Testis (tissue), 2 donors: ENCODE data around the gene DNAJC24.

Experiments used
- POLR2A ChIP-seq: fragments of 450-650 bp; IDR thresholded peaks from one replicate; pipeline ENCODE4 v1.6.1; 2017; ENCODE audit warnings: antibody characterized with exemption, mild to moderate bottlenecking, moderate library complexity
- TF ChIP-seq, protein P1 (sequence below), 3 experiments: fragments of 450-650 bp in 2 of 3; fragments of 200-600 bp in 1 of 3; sonication (generic) in 1 of 3; IDR thresholded peaks; one replicate each; pipeline ENCODE4 v1.5.1; 2016 to 2019; ENCODE audit warnings: antibody characterized with exemption in 3 of 3, mild to moderate bottlenecking in 2 of 3, moderate library complexity in 1 of 3

- no peak for TF ChIP-seq POLR2A
- TF ChIP-seq, protein P1, sequence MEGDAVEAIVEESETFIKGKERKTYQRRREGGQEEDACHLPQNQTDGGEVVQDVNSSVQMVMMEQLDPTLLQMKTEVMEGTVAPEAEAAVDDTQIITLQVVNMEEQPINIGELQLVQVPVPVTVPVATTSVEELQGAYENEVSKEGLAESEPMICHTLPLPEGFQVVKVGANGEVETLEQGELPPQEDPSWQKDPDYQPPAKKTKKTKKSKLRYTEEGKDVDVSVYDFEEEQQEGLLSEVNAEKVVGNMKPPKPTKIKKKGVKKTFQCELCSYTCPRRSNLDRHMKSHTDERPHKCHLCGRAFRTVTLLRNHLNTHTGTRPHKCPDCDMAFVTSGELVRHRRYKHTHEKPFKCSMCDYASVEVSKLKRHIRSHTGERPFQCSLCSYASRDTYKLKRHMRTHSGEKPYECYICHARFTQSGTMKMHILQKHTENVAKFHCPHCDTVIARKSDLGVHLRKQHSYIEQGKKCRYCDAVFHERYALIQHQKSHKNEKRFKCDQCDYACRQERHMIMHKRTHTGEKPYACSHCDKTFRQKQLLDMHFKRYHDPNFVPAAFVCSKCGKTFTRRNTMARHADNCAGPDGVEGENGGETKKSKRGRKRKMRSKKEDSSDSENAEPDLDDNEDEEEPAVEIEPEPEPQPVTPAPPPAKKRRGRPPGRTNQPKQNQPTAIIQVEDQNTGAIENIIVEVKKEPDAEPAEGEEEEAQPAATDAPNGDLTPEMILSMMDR (IDR thresholded peaks at IDR 0.05), result no peak
Observed at GRCh38 chr11:31455177-31455576, 85.5 kb downstream of the DNAJC24 start.
